ENCODE results near the gene AMACR.

DNA sequence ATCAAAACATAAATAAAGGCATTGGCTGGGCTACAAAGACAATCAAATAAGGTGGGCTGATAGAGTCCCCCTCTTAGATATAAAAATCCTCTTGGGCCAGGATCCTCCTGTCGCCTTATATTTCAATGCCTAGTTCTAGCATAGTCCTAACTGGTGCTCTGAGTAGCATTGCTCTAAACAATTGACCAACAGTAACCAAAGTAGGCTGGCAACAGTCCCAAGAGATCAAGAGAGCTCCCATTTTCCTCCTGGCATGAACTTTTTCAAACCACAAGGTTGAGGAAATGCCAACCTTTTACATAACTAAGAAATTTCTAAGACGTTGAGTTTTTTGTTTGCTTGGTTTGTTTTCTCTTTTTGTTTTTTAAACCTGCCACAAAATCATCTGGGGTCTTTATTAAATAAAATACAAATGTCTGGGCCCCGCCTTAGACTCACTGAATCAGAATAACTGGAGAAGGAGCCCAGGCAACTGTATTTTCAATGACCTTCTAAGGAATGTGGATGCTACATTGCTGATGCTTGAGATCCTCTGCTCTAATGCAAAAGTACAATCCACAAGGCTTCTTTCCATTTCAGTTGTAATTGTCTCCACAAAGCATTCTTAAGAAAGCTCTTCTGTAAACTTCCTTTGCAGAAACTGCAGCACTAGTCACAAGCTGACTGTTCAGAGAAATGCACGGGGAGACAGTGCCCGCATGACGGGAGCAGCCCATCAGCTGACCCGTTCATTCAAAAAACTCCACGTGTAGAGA is 26.3 kb downstream of the AMACR start:
- TF ChIP-seq, protein P1, sequence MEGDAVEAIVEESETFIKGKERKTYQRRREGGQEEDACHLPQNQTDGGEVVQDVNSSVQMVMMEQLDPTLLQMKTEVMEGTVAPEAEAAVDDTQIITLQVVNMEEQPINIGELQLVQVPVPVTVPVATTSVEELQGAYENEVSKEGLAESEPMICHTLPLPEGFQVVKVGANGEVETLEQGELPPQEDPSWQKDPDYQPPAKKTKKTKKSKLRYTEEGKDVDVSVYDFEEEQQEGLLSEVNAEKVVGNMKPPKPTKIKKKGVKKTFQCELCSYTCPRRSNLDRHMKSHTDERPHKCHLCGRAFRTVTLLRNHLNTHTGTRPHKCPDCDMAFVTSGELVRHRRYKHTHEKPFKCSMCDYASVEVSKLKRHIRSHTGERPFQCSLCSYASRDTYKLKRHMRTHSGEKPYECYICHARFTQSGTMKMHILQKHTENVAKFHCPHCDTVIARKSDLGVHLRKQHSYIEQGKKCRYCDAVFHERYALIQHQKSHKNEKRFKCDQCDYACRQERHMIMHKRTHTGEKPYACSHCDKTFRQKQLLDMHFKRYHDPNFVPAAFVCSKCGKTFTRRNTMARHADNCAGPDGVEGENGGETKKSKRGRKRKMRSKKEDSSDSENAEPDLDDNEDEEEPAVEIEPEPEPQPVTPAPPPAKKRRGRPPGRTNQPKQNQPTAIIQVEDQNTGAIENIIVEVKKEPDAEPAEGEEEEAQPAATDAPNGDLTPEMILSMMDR (IDR thresholded peaks at IDR 0.05): no peak
- TF ChIP-seq POLR2A (IDR thresholded peaks at IDR 0.05): no peak

All from esophagus squamous epithelium (tissue), 4 donors.